DMS79 treated with DMSO at 0.1 percent for 48 hours (cell line): Measurements from ENCODE around the gene HNRNPK.

Experiments
- DNase-seq: peaks from one replicate; lab custom pipeline; 2025; lab: John Stamatoyannopoulos, UW

HNRNPK gene

DNA sequence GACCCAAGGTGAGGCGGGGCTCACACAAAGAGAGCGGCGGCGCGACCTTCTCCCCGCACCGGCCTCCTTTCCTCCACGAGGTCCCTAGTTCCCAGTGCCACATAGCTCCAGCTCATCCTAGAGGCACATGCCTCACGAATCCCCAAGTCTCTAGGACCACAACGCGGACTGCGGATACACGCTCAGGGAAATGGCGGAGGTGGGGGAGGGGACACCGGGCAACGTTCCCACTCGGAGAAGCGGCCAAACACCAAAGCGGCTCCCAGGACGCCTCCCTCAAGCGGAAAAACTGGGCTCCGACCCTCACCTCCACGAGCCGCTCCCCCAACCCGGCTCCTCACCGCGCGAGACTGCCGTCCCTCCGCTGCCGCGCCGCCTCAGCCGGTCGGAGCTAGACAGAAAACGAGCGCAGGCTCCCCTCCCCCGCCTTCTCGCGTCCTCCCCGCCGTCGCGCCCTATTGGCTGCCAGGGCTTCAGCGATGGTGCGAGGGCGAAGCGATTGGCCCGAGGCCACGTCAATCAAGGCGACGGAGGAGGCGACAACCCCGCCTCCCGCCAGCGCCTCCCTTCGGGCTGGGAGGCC is at the start of gene HNRNPK:
TSS of gene HNRNPK (minus strand) at position 404 of the 583 bp plus-strand sequence. CDS start 1,963 bp downstream, outside the sequence.
- DNase-seq: peak; percentile 77

DNA sequence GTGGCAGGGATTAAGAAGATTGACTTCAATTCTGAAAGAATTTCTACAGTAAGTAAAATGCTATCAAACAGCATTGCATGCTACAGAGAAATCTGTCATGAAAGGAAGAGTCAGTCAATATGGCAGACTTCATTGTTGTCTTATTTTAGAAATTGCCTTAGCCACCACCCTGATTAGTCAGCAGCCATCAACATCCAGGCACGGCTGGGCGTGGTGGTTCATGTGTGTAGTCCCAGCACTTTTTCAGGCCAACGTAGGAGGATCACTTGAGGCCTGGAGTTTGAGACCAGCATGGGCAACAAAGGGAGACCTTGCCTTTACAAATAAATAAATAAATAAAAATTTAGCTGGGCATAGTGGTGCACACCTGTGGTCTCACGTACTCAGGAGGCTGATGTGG is 47.2 kb upstream of the HNRNPK start:
- no peak for DNase-seq

- DNase-seq: no peak
Observed at GRCh38 chr9:84024041-84024575, 44.1 kb upstream of the HNRNPK start.

GRCh38 chr9:84007662-84008061 is 27.6 kb upstream of the HNRNPK start:
- no peak for DNase-seq

GRCh38 chr9:84003246-84003645 is 23.2 kb upstream of the HNRNPK start:
- no peak for DNase-seq

- DNase-seq: no peak
Observed at GRCh38 chr9:84002344-84002743, 22.3 kb upstream of the HNRNPK start.

DNA sequence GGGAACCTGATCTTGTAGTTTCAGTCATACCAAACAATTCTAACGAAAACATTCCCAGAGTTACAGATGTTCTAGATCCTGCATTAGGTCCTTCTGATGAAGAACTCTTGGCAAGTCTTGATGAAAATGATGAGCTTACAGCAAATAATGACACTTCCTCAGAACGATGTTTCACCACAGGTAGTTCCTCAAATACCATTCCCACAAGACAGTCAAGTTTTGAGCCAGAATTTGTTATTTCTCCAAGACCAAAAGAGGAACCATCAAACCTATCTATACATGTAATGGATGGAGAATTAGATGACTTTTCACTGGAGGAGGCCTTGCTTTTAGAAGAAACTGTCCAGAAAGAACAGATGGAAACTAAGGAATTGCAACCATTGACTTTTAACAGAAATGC is 21.6 kb upstream of the HNRNPK start:
- DNase-seq: no peak

GRCh38 chr9:84000186-84000585 is 20.2 kb upstream of the HNRNPK start:
- DNase-seq: no peak

DNA sequence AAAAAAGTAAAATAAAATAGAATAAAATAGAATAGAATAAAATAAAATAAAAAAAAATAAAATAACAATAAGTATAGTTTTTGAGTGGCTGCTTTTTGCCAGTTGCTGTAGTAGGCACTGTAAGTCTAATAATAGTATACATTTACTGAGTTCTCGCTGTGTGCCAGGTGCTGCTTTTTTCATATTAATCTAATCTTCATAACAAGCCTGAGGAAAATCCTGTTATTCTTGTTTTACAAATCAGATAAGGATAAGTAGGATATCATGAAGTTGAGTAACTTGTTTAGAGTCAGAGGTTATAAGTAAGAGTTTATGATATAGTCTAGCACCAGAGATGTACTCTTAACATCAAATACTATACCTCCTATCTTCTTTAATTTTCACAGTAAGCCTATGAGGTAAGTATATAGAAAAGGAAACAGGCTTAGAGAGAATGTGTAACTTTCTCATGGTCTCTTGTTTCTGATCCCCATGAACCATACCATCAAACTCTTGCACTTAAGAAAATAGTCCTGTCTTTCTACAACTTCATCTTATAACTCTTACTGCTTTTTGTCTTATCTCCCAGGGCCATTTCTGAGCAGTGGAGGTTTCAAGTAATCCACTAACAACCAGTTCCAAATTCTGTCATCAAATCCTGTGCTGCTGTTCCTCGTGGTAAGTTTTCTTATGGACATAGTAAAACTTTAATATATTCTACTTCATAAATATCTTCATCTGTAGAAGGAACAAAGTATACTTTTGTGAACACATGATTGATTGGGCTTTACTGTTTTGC is 19.3 kb upstream of the HNRNPK start:
- DNase-seq: no peak

GRCh38 chr9:83996126-83996525 is 16.1 kb upstream of the HNRNPK start:
- no peak for DNase-seq

DNA sequence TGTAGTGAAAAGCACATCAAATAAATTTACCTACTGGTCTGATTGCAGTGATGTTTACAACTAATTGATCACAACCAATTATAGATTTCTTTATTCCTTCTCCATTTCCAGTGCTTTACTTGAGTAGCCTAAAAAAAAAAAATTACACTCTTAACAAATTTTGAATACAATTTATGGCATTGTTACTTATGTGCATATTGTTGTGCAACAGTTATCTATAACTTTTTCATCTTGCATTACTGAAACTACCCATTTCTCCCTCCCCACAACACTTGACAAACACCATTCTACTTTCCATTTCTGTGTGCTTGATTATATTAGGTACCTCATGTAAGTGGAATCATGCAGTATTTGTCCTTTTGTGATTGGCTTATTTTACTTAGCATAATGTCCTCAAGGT is 12.9 kb upstream of the HNRNPK start:
- no peak for DNase-seq

DNA sequence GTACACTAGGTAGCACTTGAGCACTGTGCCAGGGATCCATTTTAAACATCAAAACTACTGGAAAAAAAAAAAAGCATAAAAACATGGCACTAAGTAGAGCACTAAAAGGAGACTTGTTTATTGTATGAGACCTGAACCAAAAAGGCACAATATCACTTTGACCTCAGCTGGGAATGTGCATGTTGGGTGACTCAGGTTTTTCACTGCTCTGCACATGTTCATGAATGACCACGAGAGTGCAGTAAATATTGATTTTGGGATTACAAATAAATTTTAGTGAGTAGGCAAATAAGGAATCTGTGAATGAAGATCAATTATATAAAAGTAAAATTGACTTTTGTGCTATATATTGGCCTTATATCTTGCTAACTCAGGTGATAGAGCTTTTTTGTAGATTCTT is 12.4 kb upstream of the HNRNPK start:
- no peak for DNase-seq

DNA sequence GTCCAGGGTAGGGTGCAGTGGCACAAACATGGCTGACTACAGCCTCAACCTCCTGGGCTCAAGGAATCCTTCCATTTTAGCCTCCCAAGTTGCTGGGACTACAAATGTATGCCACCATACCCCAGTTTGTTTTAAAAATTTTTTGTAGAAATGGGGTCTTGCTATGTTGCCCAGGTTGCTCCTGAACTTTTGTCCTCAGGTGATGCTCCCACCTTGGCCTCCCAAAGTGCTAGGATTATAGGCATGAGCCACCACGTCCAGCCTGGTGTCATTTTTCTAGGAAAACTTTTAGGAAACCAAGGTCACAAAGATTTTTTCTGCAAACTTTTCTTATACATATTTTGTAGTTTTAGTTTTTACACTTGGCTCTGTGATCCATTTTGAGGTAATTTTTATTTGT is 11.3 kb upstream of the HNRNPK start:
- DNase-seq: no peak

DNA sequence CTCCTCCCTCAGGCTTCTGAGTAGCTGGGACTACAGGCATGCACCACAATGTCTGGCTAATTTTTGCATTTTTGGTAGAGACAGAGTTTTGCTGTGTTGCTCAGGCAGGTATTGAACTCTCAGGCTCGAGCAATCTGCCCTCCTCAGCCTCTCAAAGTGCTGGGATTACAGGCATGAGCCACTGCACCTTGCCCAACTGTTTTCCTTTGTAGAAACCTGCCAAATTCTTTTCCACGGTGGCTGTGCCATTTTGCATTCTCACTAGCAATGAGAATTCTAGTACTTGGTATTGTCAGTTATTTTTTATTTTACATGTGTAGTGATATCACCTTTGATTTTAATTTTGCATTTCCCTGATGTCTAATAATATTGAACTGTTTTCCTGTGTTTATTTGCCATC is 8.4 kb upstream of the HNRNPK start:
- DNase-seq: no peak

- no peak for DNase-seq
Observed at GRCh38 chr9:83987402-83987791, 7.4 kb upstream of the HNRNPK start.

DNA sequence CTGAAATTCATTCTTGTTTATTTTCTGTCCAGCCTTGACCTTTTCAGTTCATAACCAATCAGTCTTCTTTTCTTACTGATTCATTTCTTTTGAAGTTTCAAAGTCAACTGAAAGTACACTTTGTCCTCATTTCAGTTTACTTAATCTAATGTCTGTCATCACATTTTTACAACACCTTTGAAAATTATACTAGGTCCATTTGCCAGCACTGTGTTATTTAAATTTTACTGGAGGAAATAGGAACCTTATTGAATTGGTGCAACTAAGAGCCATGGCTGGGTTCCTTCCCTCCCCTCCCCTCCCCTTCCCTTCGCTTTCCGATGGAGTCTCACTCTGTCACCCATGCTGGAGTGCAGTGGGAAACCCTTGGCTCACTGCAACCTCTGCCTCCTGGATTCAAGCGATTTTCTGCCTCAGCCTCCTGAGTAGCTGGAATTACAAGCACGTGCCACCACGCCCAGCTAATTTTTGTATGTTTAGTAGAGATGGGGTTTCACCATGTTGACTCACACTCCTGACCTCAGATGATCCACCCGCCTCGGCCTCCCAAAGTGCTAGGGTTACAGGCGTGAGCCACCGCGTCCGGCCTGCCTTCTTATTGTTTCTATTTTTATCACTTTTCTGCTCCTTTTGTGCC is 6.9 kb upstream of the HNRNPK start:
- DNase-seq: no peak

DNA sequence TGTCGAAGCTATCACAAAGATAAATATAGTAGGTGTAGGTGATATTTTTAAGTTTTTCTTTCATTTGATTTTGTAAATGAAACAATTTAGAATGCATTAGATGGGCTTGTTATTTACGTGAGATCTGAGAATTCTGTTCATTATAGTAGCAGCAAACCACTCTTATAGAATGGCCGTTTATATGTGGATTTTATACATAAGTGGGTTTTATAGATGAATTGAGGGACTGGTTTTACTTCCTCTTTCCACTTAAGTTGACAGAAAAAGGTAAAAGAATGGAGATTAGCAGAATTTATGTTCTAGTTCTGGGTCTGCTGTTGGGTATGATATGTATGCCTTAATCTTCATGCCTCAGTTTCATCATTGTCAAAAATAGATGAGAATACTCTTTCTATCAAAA is 6.2 kb upstream of the HNRNPK start:
- DNase-seq: no peak

DNA sequence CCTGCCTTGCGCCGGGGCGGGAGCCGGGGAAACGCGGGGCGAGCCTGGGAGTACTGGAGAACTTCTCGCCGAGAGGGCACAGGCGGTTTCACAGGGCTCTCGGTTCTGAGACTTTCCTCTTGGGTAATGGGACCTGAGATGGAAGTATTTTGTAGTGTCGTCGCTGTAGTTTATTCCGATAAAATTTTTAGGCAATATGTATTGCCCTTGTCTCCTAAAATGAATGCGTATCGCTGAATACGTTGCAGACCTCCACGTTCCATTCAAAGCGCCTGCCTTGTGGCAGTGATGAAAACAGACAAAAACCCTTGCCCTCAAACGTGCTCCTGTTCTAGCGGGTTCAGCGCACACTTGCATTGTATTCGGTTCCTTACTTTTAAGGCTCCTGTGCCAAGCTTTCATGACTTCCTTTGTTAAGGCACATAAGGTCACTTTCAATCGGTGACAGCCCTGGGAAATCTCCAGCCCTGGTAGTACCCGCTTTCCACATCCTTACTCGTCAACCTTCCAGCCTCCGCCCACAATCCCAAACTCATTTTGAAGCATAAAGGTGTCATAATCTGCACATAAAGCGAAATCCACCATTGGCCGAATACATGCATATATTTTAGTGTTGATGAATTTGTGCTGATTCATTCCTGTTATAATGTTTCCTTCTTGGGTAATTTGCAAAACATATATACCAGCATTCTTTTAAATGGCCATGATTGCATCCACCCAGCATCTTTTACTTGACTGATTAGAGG is 1.3 kb upstream of the HNRNPK start:
- DNase-seq: peak; percentile 36

DNA sequence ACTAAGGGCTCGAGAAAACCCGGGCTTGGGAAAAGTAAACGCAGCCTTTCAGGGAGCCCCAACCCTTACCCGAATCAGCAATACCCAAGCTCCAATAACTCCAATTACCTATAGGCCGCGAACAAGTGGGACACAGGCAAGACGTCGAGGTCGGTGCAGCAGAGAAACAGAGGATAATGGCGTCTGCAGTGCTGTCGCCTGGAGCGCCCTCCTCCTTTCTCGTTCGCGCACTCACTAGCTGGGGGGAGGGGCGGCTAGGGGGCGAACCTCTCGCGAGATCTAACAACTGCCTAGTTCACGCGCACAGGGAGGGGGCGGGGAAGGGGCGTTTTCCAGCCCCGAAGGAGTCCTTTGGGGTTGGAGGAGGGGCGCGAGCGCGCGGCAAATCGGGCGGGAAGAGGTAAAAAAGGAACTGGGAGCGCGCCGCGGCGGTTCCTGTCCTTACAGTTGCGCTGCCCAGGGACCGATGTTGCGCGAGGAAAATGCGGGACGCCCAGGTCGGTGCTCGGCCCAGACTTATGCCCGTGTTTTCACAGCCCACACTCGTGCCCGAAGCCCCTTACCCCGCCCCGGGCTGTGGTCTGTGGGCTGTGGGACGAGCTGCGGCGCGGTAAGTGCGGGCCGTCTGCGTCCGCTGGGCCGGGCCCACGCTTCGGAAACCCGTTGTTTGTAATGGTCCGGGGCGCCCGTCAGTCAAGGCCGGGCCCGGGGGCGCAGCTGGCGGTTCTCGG is 545 bp upstream of the HNRNPK start, which contains the start of gene RMI1:
TSS of gene RMI1 (plus strand) at position 411 of the 731 bp plus-strand sequence. CDS start 20,182 bp downstream, outside the sequence.
- peak; percentile 77 for DNase-seq

DNA sequence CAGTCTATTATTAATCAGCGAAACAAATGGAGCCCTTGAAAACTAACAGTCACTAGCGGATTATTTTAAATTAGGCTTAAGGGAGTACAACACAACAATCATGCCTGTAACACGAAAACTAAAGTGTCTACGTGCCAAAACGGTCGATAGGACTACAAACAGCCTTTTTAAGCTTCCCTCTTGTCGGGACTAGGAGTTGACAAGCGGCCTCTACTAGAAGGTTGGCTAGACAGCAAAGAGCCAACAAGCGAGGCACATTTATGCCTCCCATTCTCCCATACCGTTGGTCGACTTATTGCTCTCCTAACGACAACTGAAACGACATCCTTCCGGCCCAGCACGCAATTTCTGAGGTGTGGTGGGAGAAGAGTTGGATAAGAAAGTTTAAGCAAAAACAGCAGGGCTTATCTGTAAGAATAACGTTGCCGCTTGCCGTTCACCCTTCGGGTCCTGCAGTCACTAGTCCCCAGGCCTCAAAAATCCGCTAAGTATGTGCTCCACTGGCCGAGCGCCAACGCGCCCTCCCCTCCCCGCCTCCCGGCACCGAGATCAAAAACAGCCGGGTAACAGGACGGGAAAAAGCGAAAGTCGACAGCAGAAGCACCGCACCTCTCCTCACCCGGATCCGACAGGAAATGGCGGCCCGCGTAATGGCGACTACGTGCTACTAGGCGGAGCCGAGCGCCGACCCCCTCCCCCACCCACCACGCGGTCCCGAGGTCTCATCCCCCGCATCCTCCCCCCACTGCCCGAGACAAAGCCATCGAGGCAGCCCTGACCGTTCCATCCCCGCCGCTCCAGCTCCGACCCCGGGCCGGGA is 813 bp downstream of the HNRNPK start:
- DNase-seq: peak; percentile 30

DNA sequence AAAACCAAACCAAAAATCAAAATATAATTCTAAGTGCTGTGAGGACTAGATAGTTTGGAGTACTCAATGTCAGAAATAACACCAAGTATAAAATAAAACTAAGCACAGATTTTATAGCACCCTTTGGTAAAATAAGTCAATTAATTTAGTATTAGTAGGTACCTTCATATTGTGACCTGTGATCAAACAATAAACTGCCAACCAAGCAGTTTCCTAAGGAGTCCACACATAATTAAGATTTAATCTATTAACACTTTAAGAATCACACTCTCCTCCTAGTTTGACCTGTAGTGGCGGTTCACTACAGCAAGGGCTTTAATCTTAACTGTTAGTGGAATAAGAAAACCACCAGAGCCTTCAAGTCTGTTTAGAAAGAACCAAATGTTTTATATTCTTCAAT is 2.8 kb downstream of the HNRNPK start:
- no peak for DNase-seq
